Measurements from ENCODE around the gene BAG5.

Gene BAG5

DNA sequence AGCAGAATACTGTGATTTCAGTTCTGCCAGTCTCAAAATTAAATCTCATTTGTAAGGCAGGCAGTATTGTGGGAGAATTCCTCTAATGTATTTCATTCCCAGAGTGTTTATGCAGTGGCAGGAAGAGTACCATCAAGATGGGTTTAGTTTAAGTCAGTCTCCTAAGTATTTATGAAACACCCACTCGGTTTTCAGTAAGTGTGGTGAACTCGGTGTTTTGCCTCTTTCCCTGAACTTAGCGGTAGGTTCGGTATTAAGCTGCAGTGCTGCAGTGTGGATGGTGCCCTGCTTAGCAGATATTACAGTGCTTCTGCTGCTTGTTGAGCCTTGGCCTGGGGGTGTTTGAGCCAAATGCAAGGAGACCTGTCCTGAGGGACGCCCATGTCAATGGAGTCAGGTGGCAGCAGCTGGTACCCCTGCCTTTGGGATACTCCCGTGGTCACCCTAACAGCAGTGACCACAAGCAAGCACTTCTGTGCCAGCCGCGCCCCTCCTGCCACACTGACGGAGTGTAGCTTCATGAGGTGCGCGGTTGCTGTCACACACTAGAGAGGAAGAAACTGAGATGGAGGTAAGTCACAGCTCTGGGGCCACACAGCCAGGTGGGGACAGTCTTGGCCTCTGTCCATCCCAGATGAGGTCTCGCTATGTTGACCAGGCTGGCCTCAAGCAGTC is 16.1 kb upstream of the BAG5 start:
- TF ChIP-seq ZFX (IDR thresholded peaks at IDR 0.05) (no peak), CTCF (conservative IDR thresholded peaks at IDR 0.05) (no peak)
- H3K27ac ChIP-seq = no peak overlapping the region

- no peak for TF ChIP-seq ZFX (IDR thresholded peaks at IDR 0.05)
- no peak for TF ChIP-seq CTCF (conservative IDR thresholded peaks at IDR 0.05)
- peak overlapping the region; percentile 77 for H3K27ac ChIP-seq
Observed at GRCh38 chr14:103576371-103577024, 14.0 kb upstream of the BAG5 start.

DNA sequence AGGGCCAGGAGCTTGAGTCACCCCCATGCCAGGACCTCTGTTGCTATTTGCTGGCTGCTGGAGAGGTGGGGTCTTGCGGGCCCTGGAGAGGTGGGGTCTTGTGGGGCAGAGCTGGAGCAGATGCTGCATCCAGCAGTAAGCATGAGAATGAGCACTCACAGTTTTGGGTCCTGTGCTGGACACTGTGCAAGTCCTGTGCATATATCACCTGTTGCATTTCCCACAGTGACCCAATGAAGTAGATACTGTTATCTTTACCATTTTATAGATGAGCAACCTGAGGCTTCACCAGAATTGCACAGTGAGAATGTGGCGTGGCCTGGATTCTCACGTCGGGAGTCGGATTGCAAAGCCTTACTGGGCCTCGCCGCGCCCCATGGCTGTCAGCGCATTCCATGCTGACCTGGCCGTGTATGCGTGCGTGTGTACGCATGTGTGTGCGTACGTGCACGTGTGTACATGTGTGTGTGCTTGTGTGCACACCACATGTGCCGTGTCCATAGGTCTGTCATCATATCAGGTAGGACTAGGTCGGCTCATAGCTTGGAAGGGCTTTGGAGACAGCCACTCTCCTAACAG is 12.3 kb upstream of the BAG5 start:
- no peak for TF ChIP-seq ZFX (IDR thresholded peaks at IDR 0.05)
- no peak for TF ChIP-seq CTCF (conservative IDR thresholded peaks at IDR 0.05)
- H3K27ac ChIP-seq = peak overlapping the region; percentile 77; the same call in 1 of the 2 replicates

DNA sequence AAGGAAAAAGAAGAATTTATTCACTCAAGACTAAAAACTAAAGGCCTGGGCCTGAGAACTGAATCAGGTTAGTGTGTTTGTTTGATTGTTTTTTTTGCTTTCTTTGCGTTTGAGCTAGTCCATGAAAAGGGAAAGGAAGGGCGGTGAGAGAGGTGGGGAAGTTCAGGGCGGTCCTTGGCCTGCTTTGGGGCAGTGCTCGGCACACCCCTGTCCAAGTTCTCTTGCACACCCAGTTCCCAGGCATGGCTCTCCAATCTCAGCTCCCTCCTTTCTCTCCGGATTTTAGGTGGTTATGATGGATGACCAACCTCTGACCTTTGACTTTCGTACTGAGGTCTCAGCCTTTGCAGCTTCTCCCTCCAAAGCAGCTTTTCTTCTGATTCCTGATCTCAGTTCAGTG is 11.6 kb upstream of the BAG5 start:
- TF ChIP-seq CTCF (conservative IDR thresholded peaks at IDR 0.05) = no peak
- no peak for TF ChIP-seq ZFX (IDR thresholded peaks at IDR 0.05)
- H3K27ac ChIP-seq = no peak overlapping the region

- peak overlapping the region; percentile 46; the same call in 1 of the 2 replicates for H3K27ac ChIP-seq
Observed at GRCh38 chr14:103569408-103569807, 7.0 kb upstream of the BAG5 start.

GRCh38 chr14:103568952-103569351 is 6.5 kb upstream of the BAG5 start:
- H3K27ac ChIP-seq = peak overlapping the region; percentile 46
- no peak for TF ChIP-seq CTCF (conservative IDR thresholded peaks at IDR 0.05)
- no peak for TF ChIP-seq ZFX (IDR thresholded peaks at IDR 0.05)

More at GRCh38 chr14:103569408-103569807, 7.0 kb upstream of the BAG5 start:
- no peak for TF ChIP-seq CTCF (conservative IDR thresholded peaks at IDR 0.05)
- TF ChIP-seq ZFX (IDR thresholded peaks at IDR 0.05) = no peak

- peak overlapping the region; percentile 96 for H3K27ac ChIP-seq
- TF ChIP-seq CTCF (conservative IDR thresholded peaks at IDR 0.05) (no peak; the same call in 1 of the 2 replicates), ZFX (IDR thresholded peaks at IDR 0.05) (no peak)
Observed at GRCh38 chr14:103563844-103564505, 1.5 kb upstream of the BAG5 start.
